Natural killer cell treated with Interleukin-12 subunit alpha and Interleukin-12 subunit beta and Interleukin-15 and Interleukin-18, amount 100 ng/mL, for 72 hours (primary cell): ENCODE measurements around the gene BPIFA1. TPM values are rescaled to one million over a fixed set of nuclear protein-coding genes. Genes with fewer than 3 reads are reported as not detected.

ENCODE experiments used
- ATAC-seq, 2 donors: fragments of 150-1000 bp; cut with Tn5 transposase in 1 of 2; sonication (Bioruptor Pico), chemical (Tn5 transposase) in 1 of 2; 2 replicates each; pipeline ENCODE4 v1.10.0; 2021
- DNase-seq: peaks from one replicate; pipeline ENCODE4 v3.0.0; 2022; ENCODE audit warnings: low spot score
- H3K27ac Mint-ChIP-seq, 2 donors: 1 replicate in 1 of 2; 2 replicates in 1 of 2; pipeline ENCODE4 v1.8.0; 2022; ENCODE audit warnings: mixed read lengths in 2 of 2, mild to moderate bottlenecking in 1 of 2, moderate library complexity in 1 of 2
- H3K27me3 Mint-ChIP-seq, 2 donors: 1 replicate in 1 of 2; 2 replicates in 1 of 2; pipeline ENCODE4 v1.8.0; 2022; ENCODE audit warnings: mixed read lengths in 2 of 2
- H3K36me3 Mint-ChIP-seq: one replicate; pipeline ENCODE4 v1.8.0; 2022; ENCODE audit warnings: mixed read lengths
- H3K4me1 Mint-ChIP-seq, 2 donors: 1 replicate in 1 of 2; 2 replicates in 1 of 2; pipeline ENCODE4 v1.8.0; 2022; ENCODE audit warnings: low read depth in 2 of 2, mixed read lengths in 2 of 2, mild to moderate bottlenecking in 1 of 2
- H3K4me3 Mint-ChIP-seq: one replicate; pipeline ENCODE4 v1.8.0; 2022; ENCODE audit warnings: mixed read lengths
- H3K9me3 Mint-ChIP-seq: 2 replicates; pipeline ENCODE4 v1.8.0; 2022; ENCODE audit warnings: mixed read lengths
- total RNA-seq, 2 donors: library from RNA; stranded (reverse); gene quantifications; one replicate each; pipeline ENCODE4 v1.2.3, GENCODE V29; 2022

BPIFA1 gene
- total RNA-seq, 2 donors from 2014 or later: not detected

GRCh38 chr20:33285861-33286495 is 50.2 kb downstream of the BPIFA1 start:
- H3K27ac Mint-ChIP-seq: no peak overlapping the region

GRCh38 chr20:33287884-33288283 is 52.1 kb downstream of the BPIFA1 start:
- Mint-ChIP-seq H3K4me3 (no peak overlapping the region), H3K27ac (no peak overlapping the region), H3K9me3 (no peaks in the 10 kb centered on the region), H3K4me1 (peaks cover 0 to 2% of the 10 kb centered on the region in 2 donors), H3K36me3 (no peaks in the 10 kb centered on the region), H3K27me3 (peaks cover 25 to 32% of the 10 kb centered on the region in 2 donors)
- no peak for ATAC-seq
- no peak for DNase-seq

More at GRCh38 chr20:33285861-33286495, 50.2 kb downstream of the BPIFA1 start:
- DNase-seq (no peak), ATAC-seq (no peak)
- peaks cover 23 to 32% of the 10 kb centered on the region in 2 donors for H3K27me3 Mint-ChIP-seq
- no peak overlapping the region for H3K4me3 Mint-ChIP-seq
- no peaks in the 10 kb centered on the region for H3K9me3 Mint-ChIP-seq
- H3K36me3 Mint-ChIP-seq: no peaks in the 10 kb centered on the region
- peaks cover 0 to 2% of the 10 kb centered on the region in 2 donors for H3K4me1 Mint-ChIP-seq

DNA sequence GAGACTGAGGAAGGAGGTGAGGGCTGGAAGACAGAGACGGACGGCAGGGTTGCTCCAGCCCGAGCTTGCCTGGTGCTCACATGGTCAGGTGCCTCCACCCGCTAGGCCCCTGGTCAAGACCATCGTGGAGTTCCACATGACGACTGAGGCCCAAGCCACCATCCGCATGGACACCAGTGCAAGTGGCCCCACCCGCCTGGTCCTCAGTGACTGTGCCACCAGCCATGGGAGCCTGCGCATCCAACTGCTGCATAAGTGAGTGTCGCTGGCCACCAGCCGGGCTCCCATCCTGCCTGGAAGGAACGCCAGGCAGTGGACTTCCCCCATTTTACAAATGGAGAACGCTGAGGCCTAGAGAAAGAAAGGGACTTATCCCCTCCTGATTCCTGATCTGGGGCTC is 55.1 kb downstream of the BPIFA1 start:
- no peak overlapping the region for H3K27ac Mint-ChIP-seq
- no peak overlapping the region for H3K4me3 Mint-ChIP-seq
- H3K4me1 Mint-ChIP-seq: peaks cover 0 to 2% of the 10 kb centered on the region in 2 donors

DNA sequence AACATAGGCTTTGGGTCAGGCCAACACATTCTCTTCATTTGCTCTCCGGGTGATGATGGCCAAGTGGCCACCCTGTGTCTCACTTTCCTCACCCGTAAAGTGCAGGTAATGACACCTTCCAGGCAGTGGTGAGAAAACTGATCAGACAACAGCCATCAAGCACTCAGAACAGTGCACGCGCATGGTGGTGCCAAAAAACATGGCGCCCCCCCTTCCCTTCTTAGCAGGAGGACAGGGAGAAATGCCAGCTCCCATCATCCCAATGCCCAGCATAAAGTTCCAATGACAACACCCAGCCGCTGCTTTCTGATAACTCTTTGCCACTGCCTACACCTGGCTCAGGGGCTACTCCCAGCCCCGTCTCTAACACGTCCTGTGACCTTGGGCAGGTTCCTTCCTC is 55.6 kb downstream of the BPIFA1 start:
- Mint-ChIP-seq H3K4me3 (no peak overlapping the region), H3K27me3 (peaks cover 19 to 22% of the 10 kb centered on the region in 2 donors), H3K9me3 (no peaks in the 10 kb centered on the region), H3K36me3 (no peaks in the 10 kb centered on the region), H3K27ac (no peak overlapping the region), H3K4me1 (peaks cover 0 to 2% of the 10 kb centered on the region in 2 donors)
- ATAC-seq (no peak), DNase-seq (no peak)

More for the DNA sequence above, 55.1 kb downstream of the BPIFA1 start:
- ATAC-seq (no peak), DNase-seq (no peak)
- Mint-ChIP-seq H3K27me3 (peaks cover 19 to 22% of the 10 kb centered on the region in 2 donors), H3K36me3 (no peaks in the 10 kb centered on the region), H3K9me3 (no peaks in the 10 kb centered on the region)

- no peak overlapping the region for H3K27ac Mint-ChIP-seq
Observed at GRCh38 chr20:33291830-33292355, 56.1 kb downstream of the BPIFA1 start.

More at GRCh38 chr20:33291830-33292355, 56.1 kb downstream of the BPIFA1 start:
- DNase-seq (peak; percentile 78), ATAC-seq (peak in 1 of 2 donors; percentile 52)
- Mint-ChIP-seq H3K9me3 (no peaks in the 10 kb centered on the region), H3K36me3 (no peaks in the 10 kb centered on the region), H3K4me1 (peaks cover 0 to 2% of the 10 kb centered on the region in 2 donors), H3K4me3 (no peak overlapping the region), H3K27me3 (peaks cover 15 to 22% of the 10 kb centered on the region in 2 donors)

Other genes with a start within 250 kb of the BPIFA1 start
- not detected for gene SUN5, start 231.6 kb upstream of the BPIFA1 start, total RNA-seq
- gene BPIFB2, start 228.3 kb upstream of the BPIFA1 start, total RNA-seq: not detected
- not detected for gene BPIFB6, start 204.3 kb upstream of the BPIFA1 start, total RNA-seq
- not detected for gene BPIFB3, start 182.1 kb upstream of the BPIFA1 start, total RNA-seq
- gene BPIFB4, start 156.4 kb upstream of the BPIFA1 start, total RNA-seq: not detected
- not detected for gene BPIFA2, start 67.8 kb upstream of the BPIFA1 start, total RNA-seq
- gene BPIFA3, start 18.6 kb upstream of the BPIFA1 start, total RNA-seq: not detected
- not detected for gene BPIFB1, start 47.2 kb downstream of the BPIFA1 start, total RNA-seq
- 10 to 100 TPM; 37.1 to 59.6 TPM for gene CDK5RAP1, start 165.5 kb downstream of the BPIFA1 start, total RNA-seq
- gene SNTA1, start 207.8 kb downstream of the BPIFA1 start, total RNA-seq: 1 to 10 TPM; 1.1 to 1.5 TPM